HCEC 1CT (cell line): ENCODE measurements around the gene PATE4.
A peak's percentile ranks its signal among the peaks of the same experiment; 100 is the strongest.
"Not testable (repeated sequence)": the region's sequence is repeated elsewhere in the genome, so short reads cannot be mapped to it uniquely, and the experiment has no call there.

Experiments used
- DNase-seq: peaks from one replicate; pipeline ENCODE4 v3.0.0-alpha.2; 2017

PATE4 gene

GRCh38 chr11:125833016-125833415, at the start of gene PATE4:
Gene PATE4, plus strand, starts transcription at chr11:125833316. Its CDS starts 44 bp downstream, at chr11:125833360.
- no peak for DNase-seq

- no peak for DNase-seq
These were observed 48.4 kb upstream of the PATE4 start for GRCh38 chr11:125784678-125785077.

- no peak for DNase-seq
These were observed 45.3 kb upstream of the PATE4 start, which contains the start of gene PATE3 for GRCh38 chr11:125787827-125788226. Gene PATE3, plus strand, starts transcription at chr11:125788127. Its CDS starts 25 bp downstream, at chr11:125788152.

- DNase-seq = no peak
These were observed 42.3 kb upstream of the PATE4 start for GRCh38 chr11:125790825-125791224.

- no peak for DNase-seq
These were observed 35.5 kb upstream of the PATE4 start for GRCh38 chr11:125797641-125798040.

GRCh38 chr11:125799808-125800207, 33.3 kb upstream of the PATE4 start:
- DNase-seq = no peak

- DNase-seq = no peak
These were observed 30.7 kb upstream of the PATE4 start for GRCh38 chr11:125802387-125802786.

GRCh38 chr11:125807909-125808308, 25.2 kb upstream of the PATE4 start:
- peak; percentile 13 for DNase-seq

- no peak for DNase-seq
These were observed 2.6 kb downstream of the PATE4 start for GRCh38 chr11:125835748-125836147.

- no peak for DNase-seq
These were observed 9.3 kb downstream of the PATE4 start for GRCh38 chr11:125842321-125842948.

- DNase-seq = no peak
These were observed 13.1 kb downstream of the PATE4 start for GRCh38 chr11:125846188-125846587.

- not testable (repeated sequence) for DNase-seq
These were observed 24.6 kb downstream of the PATE4 start for GRCh38 chr11:125857670-125858069.

GRCh38 chr11:125862786-125863185, 29.7 kb downstream of the PATE4 start:
- DNase-seq = not testable (repeated sequence)

- not testable (repeated sequence) for DNase-seq
These were observed 32.2 kb downstream of the PATE4 start for GRCh38 chr11:125865354-125865753.

GRCh38 chr11:125869521-125869920, 36.4 kb downstream of the PATE4 start:
- no peak for DNase-seq

GRCh38 chr11:125871391-125872137, 38.4 kb downstream of the PATE4 start:
- DNase-seq = no peak

GRCh38 chr11:125872138-125872491, 39.0 kb downstream of the PATE4 start:
- DNase-seq = no peak

- DNase-seq = no peak
These were observed 40.9 kb downstream of the PATE4 start for GRCh38 chr11:125873881-125874555.

- DNase-seq = peak; percentile 66
These were observed 41.5 kb downstream of the PATE4 start for GRCh38 chr11:125874556-125875124.

- no peak for DNase-seq
These were observed 48.2 kb downstream of the PATE4 start for GRCh38 chr11:125881291-125881690.

- DNase-seq = no peak
These were observed 50.3 kb downstream of the PATE4 start for GRCh38 chr11:125883375-125883774.

GRCh38 chr11:125886997-125887372, 53.9 kb downstream of the PATE4 start:
- DNase-seq = no peak
